ENCODE results near the gene OBSCN.

The OBSCN gene

GRCh38 chr1:228289996-228290881, 82.4 kb downstream of the OBSCN start:
- DNase-seq = no peak

DNA sequence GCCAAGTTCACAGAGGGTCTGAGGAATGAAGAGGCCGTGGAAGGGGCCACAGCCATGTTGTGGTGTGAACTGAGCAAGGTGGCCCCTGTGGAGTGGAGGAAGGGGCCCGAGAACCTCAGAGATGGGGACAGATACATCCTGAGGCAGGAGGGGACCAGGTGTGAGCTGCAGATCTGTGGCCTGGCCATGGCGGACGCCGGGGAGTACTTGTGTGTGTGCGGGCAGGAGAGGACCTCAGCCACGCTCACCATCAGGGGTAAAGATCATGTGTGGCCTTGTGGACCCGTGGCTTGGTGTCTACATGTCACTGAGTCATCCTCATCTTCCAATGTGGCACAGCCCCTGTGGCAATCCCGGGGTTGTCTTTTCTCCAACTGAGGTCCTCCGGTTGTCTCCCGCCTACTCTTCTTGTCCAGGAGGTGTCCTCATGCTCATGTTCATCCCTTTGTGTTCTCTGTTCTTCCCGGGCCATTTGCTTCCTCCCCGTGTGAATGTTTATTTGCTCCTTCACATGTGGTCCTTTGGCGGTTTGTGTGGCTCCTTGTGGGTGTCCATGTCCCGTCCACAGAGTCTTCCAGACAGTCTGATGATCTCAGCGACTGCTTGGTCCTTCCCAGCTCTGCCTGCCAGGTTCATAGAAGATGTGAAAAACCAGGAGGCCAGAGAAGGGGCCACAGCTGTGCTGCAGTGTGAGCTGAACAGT, 84.2 kb downstream of the OBSCN start:
- DNase-seq = no peak

DNA sequence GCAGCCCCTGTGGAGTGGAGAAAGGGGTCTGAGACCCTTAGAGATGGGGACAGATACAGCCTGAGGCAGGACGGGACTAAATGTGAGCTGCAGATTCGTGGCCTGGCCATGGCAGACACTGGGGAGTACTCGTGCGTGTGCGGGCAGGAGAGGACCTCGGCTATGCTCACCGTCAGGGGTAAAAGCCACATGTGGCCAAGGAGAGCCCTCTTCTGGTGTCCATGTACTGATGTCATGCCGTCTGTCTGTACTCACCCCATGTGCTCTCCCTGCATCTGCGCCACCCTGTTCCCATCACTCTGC, 84.7 kb downstream of the OBSCN start:
- no peak for DNase-seq

GRCh38 chr1:228293393-228293792, 85.5 kb downstream of the OBSCN start:
- DNase-seq = no peak

GRCh38 chr1:228293816-228294500, 86.1 kb downstream of the OBSCN start:
- DNase-seq = no peak

GRCh38 chr1:228294717-228295116, 86.9 kb downstream of the OBSCN start:
- DNase-seq = no peak

DNA sequence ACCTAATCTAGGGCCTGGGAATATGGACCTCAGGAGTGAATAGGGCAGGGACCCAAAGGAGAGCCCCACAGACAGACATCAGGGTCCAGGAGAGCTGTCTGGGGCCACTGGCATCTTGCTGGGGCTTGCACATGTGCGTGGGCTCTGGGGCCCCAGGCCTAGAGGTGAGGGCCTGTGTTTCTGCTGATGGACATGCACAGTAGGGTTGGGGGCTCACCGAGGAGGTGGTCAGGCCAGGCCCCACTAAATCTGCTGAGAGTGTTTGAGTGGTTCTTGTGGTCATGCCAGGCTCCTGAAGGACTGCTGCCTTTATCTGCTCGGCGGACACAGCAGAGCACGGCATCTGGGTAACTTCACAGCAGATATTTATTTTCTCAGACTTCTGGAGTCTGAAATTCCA, 87.4 kb downstream of the OBSCN start:
- DNase-seq = no peak

DNA sequence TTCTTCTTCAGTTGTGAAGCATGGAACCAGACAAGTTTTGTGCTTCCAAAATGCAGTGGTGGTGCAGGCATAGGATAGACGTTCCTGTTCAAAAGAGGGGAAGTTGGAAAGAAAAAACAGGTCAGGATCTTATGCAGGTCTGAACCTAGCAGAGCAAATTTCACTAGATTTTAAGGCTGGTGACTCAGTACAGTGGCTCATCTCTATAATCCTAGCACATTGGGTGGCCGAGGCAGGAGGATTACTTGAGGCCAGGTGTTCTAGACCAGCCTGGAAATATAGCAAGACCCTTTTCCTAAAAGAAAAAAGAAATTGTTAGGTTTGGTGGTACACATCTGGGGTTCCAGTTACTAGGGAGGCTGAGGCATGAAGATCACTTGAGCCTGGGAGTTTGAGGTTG, 88.1 kb downstream of the OBSCN start:
- DNase-seq = no peak

DNA sequence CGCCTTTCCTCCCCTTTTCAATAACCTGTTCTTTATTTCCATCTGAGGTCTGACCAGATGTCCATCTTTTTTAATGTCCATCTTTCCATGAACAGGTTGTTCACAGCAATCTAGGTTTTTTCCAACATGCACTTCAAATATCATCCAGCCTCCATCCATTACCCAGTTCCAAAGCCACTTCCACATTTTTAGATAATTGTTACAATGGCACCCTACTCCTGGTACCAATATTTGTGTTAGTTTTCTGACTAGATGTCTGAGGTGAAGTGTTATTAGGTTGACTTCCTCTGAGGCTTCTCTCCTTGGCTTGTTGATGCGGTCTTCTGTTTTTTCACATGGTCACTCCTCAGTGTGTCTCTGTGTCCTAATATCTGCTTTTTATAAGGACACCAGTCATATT, 89.4 kb downstream of the OBSCN start:
- DNase-seq = no peak

GRCh38 chr1:228297822-228298221, 90.0 kb downstream of the OBSCN start:
- DNase-seq = no peak

- no peak for DNase-seq
These were observed 90.6 kb downstream of the OBSCN start for GRCh38 chr1:228298471-228298870.

- no peak for DNase-seq
These were observed 91.4 kb downstream of the OBSCN start for GRCh38 chr1:228299211-228299610.

GRCh38 chr1:228299901-228300300, 92.1 kb downstream of the OBSCN start:
- DNase-seq = no peak

DNA sequence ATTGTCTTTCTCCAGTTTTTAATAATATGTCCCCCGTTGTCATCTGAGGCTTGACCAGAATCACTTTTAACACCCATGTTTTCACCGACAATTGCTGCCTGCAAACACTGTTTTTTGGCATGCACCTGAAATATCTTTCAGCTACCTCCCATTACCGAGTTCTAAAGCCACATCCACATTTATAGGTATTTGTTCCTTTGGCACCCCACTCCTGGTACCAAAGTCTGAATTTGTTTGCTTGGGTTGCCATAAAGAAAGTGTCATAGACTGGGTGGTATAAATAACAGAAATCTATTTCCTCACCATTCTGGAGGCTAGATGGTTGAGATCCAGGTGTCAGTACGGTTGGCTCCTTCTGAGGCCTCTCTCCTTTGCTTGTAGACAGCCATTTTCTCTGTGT, 94.2 kb downstream of the OBSCN start:
- DNase-seq = no peak

GRCh38 chr1:228303596-228303995, 95.8 kb downstream of the OBSCN start:
- DNase-seq = no peak

- DNase-seq = no peak
These were observed 96.4 kb downstream of the OBSCN start for GRCh38 chr1:228304225-228304624.

GRCh38 chr1:228304766-228305395, 97.0 kb downstream of the OBSCN start:
- no peak for DNase-seq

- DNase-seq = no peak
These were observed 97.9 kb downstream of the OBSCN start for GRCh38 chr1:228305721-228306152.

DNA sequence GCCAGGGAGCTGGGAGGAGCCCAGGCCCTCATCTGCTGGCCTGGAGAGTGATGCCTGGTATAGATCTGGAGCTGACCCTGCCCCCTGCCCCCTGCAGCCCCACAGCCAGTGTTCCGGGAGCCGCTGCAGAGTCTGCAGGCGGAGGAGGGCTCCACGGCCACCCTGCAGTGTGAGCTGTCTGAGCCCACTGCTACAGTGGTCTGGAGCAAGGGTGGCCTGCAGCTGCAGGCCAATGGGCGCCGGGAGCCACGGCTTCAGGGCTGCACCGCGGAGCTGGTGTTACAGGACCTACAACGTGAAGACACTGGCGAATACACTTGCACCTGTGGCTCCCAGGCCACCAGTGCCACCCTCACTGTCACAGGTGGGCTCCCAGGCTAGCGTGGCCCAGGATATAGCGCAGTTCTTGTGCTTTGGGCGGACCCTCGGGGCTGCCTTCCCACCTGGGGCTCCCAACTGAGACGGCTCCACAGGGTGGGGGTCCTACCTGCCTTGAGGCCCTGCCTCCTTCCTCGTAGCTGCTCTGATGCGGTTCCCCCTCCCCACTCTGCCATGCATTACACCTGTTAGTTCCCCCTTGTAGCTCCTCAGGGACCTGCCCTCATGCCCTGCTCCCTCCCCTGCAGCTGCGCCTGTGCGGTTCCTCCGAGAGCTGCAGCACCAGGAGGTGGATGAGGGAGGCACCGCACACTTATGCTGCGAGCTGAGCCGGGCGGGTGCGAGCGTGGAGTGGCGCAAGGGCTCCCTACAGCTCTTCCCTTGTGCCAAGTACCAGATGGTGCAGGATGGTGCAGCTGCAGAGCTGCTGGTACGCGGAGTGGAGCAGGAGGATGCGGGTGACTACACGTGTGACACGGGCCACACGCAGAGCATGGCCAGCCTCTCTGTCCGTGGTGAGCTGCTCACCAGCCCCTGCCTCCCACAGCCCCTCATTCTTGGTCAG, 98.7 kb downstream of the OBSCN start:
- DNase-seq = no peak

DNA sequence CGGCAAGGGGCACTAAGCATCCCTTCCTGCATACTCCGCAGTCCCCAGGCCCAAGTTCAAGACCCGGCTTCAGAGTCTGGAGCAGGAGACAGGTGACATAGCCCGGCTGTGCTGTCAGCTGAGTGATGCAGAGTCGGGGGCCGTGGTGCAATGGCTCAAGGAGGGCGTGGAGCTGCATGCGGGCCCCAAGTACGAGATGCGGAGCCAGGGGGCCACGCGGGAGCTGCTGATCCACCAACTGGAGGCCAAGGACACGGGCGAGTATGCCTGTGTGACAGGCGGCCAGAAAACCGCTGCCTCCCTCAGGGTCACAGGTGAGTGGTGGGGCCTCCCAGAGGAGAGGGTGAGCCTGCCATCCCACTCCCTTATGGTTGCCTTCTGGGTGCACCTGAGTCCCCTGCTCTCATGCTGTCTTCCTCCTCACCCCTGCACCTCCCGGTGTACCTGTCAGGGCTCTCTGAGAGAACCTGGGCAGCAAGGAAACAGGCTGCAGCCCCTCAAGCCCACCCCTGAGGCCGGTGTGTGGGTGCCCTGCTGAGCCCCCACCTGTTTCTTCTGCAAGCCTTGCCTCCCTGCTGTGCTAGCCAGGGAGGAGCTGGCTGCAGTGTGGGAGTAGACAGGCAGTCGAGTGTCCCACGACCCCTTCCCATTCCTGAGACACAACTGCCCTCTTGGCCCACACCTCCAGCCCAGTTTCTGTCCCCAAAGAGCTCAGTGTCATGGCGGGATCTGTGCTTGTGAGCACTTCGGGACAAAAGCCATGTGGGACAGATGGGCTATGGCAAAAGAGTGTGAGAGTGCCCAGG, 99.6 kb downstream of the OBSCN start:
- DNase-seq = no peak

- no peak for DNase-seq
These were observed 100.3 kb downstream of the OBSCN start for GRCh38 chr1:228308085-228308601.
